ENCODE measurements around the gene AKAP13.

The AKAP13 gene

GRCh38 chr15:85563731-85564130 lies 183.3 kb downstream of the AKAP13 start:
- DNase-seq (ENCODE audit: insufficient read length, low spot score) (no peak), FAIRE-seq (no peak)
- no peak for TF ChIP-seq CTCF (IDR thresholded peaks at IDR 0.05; ENCODE audit: insufficient read depth, missing control alignments)

GRCh38 chr15:85564686-85565085 lies 184.3 kb downstream of the AKAP13 start:
- TF ChIP-seq CTCF (IDR thresholded peaks at IDR 0.05; ENCODE audit: insufficient read depth, missing control alignments) = no peak
- FAIRE-seq (no peak), DNase-seq (ENCODE audit: insufficient read length, low spot score) (no peak)

GRCh38 chr15:85568261-85568808 lies 187.9 kb downstream of the AKAP13 start:
- FAIRE-seq (no peak), DNase-seq (ENCODE audit: insufficient read length, low spot score) (no peak)
- no peak for TF ChIP-seq CTCF (IDR thresholded peaks at IDR 0.05; ENCODE audit: insufficient read depth, missing control alignments)

- DNase-seq (ENCODE audit: insufficient read length, low spot score) = no peak
- no peak for TF ChIP-seq CTCF (IDR thresholded peaks at IDR 0.05; ENCODE audit: insufficient read depth, missing control alignments)
- no peak for FAIRE-seq
Measured at GRCh38 chr15:85570336-85570735, 189.9 kb downstream of the AKAP13 start.

GRCh38 chr15:85571780-85572179 lies 191.4 kb downstream of the AKAP13 start:
- FAIRE-seq (no peak), DNase-seq (ENCODE audit: insufficient read length, low spot score) (no peak)
- no peak for TF ChIP-seq CTCF (IDR thresholded peaks at IDR 0.05; ENCODE audit: insufficient read depth, missing control alignments)

GRCh38 chr15:85576392-85576791 lies 196.0 kb downstream of the AKAP13 start:
- TF ChIP-seq CTCF (IDR thresholded peaks at IDR 0.05; ENCODE audit: insufficient read depth, missing control alignments) = no peak
- no peak for DNase-seq (ENCODE audit: insufficient read length, low spot score)
- no peak for FAIRE-seq

- FAIRE-seq = no peak
- no peak for TF ChIP-seq CTCF (IDR thresholded peaks at IDR 0.05; ENCODE audit: insufficient read depth, missing control alignments)
- no peak for DNase-seq (ENCODE audit: insufficient read length, low spot score)
Measured at GRCh38 chr15:85578941-85579701, 198.7 kb downstream of the AKAP13 start.

Measured in D721Med (cell line).